ENCODE measurements around the gene DPP10. TPM values are rescaled to one million over a fixed set of nuclear protein-coding genes. Genes with fewer than 3 reads are reported as not detected.

DPP10 gene
- total RNA-seq, 1 experiment from 2014 or later, result not detected

DNA sequence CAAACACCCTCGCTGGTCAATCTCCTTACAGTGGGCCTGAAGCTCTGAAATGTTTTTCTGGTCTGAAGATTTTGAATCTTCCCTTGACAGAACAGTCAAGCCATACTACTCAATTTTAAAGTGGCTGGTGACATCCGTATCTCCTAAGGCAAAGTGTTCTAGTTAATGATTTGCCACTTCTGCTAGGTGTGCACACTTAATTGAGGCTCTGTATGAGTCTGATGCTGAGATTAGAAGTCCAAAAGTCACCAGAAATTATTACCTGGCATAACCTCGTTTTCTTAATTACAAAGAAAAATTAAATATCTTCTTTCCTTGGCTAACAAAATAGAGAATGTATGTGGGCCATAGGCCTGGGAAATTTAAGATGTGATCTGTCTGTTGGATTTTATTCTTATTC is 104.1 kb downstream of the DPP10 start:
- Mint-ChIP-seq H3K4me1 (ENCODE audit: low read depth, unreplicated experiment) (peaks cover 73% of the 10 kb centered on the region), H3K4me3 (ENCODE audit: low read depth, unreplicated experiment) (no peak overlapping the region), H3K27me3 (ENCODE audit: unreplicated experiment) (no peaks in the 10 kb centered on the region), H3K9me3 (ENCODE audit: low read depth, unreplicated experiment) (no peaks in the 10 kb centered on the region), H3K36me3 (ENCODE audit: insufficient read depth, unreplicated experiment) (peaks cover 4% of the 10 kb centered on the region), H3K27ac (ENCODE audit: unreplicated experiment) (no peak overlapping the region)
- no TSS peak for BruUV-seq (replicated peaks)
- intact Hi-C loops (cut with micrococcal nuclease; ENCODE audit: unreplicated experiment), result loop anchor here (10.0 kb wide), 3 partner anchors 122 to 472 kb away; no protein-coding TSS in a partner anchor
- CTCF ChIA-PET, result no interaction called here
- TF ChIP-seq, protein P1, sequence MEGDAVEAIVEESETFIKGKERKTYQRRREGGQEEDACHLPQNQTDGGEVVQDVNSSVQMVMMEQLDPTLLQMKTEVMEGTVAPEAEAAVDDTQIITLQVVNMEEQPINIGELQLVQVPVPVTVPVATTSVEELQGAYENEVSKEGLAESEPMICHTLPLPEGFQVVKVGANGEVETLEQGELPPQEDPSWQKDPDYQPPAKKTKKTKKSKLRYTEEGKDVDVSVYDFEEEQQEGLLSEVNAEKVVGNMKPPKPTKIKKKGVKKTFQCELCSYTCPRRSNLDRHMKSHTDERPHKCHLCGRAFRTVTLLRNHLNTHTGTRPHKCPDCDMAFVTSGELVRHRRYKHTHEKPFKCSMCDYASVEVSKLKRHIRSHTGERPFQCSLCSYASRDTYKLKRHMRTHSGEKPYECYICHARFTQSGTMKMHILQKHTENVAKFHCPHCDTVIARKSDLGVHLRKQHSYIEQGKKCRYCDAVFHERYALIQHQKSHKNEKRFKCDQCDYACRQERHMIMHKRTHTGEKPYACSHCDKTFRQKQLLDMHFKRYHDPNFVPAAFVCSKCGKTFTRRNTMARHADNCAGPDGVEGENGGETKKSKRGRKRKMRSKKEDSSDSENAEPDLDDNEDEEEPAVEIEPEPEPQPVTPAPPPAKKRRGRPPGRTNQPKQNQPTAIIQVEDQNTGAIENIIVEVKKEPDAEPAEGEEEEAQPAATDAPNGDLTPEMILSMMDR (IDR thresholded peaks at IDR 0.05; ENCODE audit: unreplicated experiment), result no peak
- DNase-seq, result no peak

DNA sequence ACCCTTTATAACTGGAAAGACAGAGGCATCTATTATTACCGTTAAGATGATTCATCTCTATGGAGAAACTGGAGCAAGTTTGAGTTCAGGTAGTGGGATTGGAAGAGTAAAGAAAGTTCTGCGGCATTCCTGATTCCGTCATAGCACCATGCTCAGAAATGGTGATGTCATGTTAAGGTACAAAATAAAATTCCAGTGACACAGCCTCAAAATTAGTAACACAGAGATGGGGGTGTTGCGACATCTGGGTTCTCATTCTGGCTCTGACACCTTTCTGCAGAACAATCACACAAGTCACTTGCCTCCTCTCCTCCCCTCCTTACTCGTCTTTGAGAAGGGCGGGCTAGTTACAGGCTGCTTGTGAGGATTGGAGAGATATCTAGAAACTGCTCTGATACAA is 105.7 kb downstream of the DPP10 start:
- H3K27me3 Mint-ChIP-seq (ENCODE audit: unreplicated experiment), result peaks cover 8% of the 10 kb centered on the region
- intact Hi-C loops (cut with micrococcal nuclease; ENCODE audit: unreplicated experiment), result loop anchor here (10.0 kb wide), 3 partner anchors 123 to 473 kb away; no protein-coding TSS in a partner anchor
- peaks cover 61% of the 10 kb centered on the region for H3K4me1 Mint-ChIP-seq (ENCODE audit: low read depth, unreplicated experiment)
- TF ChIP-seq, protein P1 (IDR thresholded peaks at IDR 0.05; ENCODE audit: unreplicated experiment), result no peak
- no peaks in the 10 kb centered on the region for H3K9me3 Mint-ChIP-seq (ENCODE audit: low read depth, unreplicated experiment)
- peaks cover 4% of the 10 kb centered on the region for H3K36me3 Mint-ChIP-seq (ENCODE audit: insufficient read depth, unreplicated experiment)
- CTCF ChIA-PET, result no interaction called here
- no peak overlapping the region for H3K27ac Mint-ChIP-seq (ENCODE audit: unreplicated experiment)
- BruUV-seq (replicated peaks), result no TSS peak
- H3K4me3 Mint-ChIP-seq (ENCODE audit: low read depth, unreplicated experiment), result no peak overlapping the region
- no peak for DNase-seq

DNA sequence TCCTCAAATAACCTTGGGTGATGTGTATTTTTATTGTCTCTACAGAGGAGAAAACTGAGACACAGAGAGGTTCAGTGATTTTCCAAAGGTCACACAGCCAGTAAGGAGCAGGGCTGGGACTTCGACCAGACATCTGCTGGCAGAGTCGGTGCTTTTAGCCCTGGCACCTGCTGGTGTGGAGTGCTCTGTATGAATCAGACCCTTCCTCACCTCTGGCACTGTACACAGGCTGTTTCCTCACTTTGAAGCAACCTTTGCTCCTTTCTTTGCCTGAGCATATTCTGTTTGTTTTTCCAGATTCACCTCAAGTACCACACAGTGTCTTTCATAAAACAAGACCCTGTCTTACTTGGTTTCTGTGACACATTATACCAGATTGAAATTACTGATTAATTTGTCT is 107.9 kb downstream of the DPP10 start:
- peaks cover 50% of the 10 kb centered on the region for H3K4me1 Mint-ChIP-seq (ENCODE audit: low read depth, unreplicated experiment)
- peaks cover 14% of the 10 kb centered on the region for H3K27me3 Mint-ChIP-seq (ENCODE audit: unreplicated experiment)
- no peaks in the 10 kb centered on the region for H3K9me3 Mint-ChIP-seq (ENCODE audit: low read depth, unreplicated experiment)
- no peak overlapping the region for H3K4me3 Mint-ChIP-seq (ENCODE audit: low read depth, unreplicated experiment)
- TF ChIP-seq, protein P1 (IDR thresholded peaks at IDR 0.05; ENCODE audit: unreplicated experiment), result no peak
- peak overlapping the region; percentile 12 for H3K27ac Mint-ChIP-seq (ENCODE audit: unreplicated experiment)
- CTCF ChIA-PET, result interaction anchor here (1.3 to 1.5 kb wide), 5 partner anchors 8 to 672 kb away, joined by 3 to 44 read pairs (median 8); no protein-coding TSS in a partner anchor
- no peaks in the 10 kb centered on the region for H3K36me3 Mint-ChIP-seq (ENCODE audit: insufficient read depth, unreplicated experiment)
- intact Hi-C loops (cut with micrococcal nuclease; ENCODE audit: unreplicated experiment), result loop anchor here (2.0 to 10.0 kb wide), 3 partner anchors 584 to 796 kb away; partner anchors contain the start of genes ACTR3 and SLC35F5
- no TSS peak for BruUV-seq (replicated peaks)
- peak; percentile 6 for DNase-seq

DNA sequence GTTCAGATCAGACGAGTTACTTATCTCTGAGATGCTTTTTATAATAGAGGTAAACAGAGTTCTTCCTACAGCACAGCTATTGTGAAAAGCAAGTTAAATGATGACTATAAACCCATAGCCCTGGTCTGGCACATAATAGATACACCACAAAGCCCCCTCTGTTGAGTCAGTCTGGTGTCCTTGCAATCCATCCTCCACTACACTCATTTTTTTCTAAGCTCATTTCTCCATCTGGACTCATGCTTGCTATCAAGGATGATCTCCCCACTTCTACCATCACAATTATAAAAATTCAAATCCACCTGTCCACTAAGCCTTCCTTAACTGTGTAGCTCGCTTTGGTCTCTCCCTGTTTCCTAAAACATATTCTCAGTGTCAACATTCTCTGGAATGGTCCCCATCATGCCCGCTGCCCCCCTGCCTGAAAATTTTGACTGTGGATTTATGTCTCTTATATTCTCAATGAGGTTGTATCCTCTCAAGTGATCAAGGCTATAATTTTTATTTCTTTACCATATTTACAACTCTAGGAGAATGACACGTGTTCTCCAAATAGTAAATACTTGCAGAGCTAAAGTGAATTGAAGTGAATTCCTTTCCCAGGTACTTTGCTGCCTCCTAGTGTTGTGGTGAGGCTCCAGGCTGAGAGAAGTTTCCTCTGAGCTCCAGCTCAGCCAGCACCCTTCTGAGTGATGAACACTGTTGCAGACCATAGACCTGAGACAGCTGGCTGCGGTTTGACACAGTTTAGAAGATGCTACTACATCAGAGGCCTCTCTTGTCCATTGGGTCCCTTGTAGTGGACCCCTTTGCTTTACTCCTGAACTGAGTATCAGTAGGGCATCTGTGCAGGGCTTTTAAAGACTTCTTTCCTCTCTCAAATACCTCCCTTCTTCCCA is 108.7 kb downstream of the DPP10 start:
- peak; percentile 71 for DNase-seq
- peaks cover 44% of the 10 kb centered on the region for H3K4me1 Mint-ChIP-seq (ENCODE audit: low read depth, unreplicated experiment)
- H3K27me3 Mint-ChIP-seq (ENCODE audit: unreplicated experiment), result peaks cover 22% of the 10 kb centered on the region
- no peak overlapping the region for H3K4me3 Mint-ChIP-seq (ENCODE audit: low read depth, unreplicated experiment)
- no peaks in the 10 kb centered on the region for H3K36me3 Mint-ChIP-seq (ENCODE audit: insufficient read depth, unreplicated experiment)
- BruUV-seq (replicated peaks), result no TSS peak
- no peaks in the 10 kb centered on the region for H3K9me3 Mint-ChIP-seq (ENCODE audit: low read depth, unreplicated experiment)
- TF ChIP-seq, protein P1 (IDR thresholded peaks at IDR 0.05; ENCODE audit: unreplicated experiment), result peak; percentile 78
- intact Hi-C loops (cut with micrococcal nuclease; ENCODE audit: unreplicated experiment), result loop anchor here (1.0 to 10.0 kb wide), 4 partner anchors 573 to 796 kb away; partner anchors contain the start of genes ACTR3 and SLC35F5
- CTCF ChIA-PET, result interaction anchor here (0.5 to 1.5 kb wide), 10 partner anchors 8 to 673 kb away, joined by 3 to 44 read pairs (median 4); no protein-coding TSS in a partner anchor
- peak overlapping the region; percentile 12 for H3K27ac Mint-ChIP-seq (ENCODE audit: unreplicated experiment)
